Endodermal cell (in vitro differentiated cells): ENCODE data around the gene MRFAP1L1. TPM values are rescaled to one million over a fixed set of nuclear protein-coding genes. Genes with fewer than 3 reads are reported as not detected.

Experiments
- DNase-seq: peaks from one replicate; pipeline ENCODE4 v3.0.0-alpha.2; 2017
- H3K27ac ChIP-seq: 2 replicates; pipeline ENCODE4 v1.5.1; 2013; ENCODE audit warnings: mild to moderate bottlenecking, low read depth, low read length, moderate library complexity
- H3K27me3 ChIP-seq: 2 replicates; pipeline ENCODE4 v1.6.1; 2013; ENCODE audit warnings: mild to moderate bottlenecking, low read length, moderate library complexity; ENCODE audit not compliant: insufficient read depth, control insufficient read depth, poor library complexity, severe bottlenecking
- H3K36me3 ChIP-seq: 2 replicates; pipeline ENCODE4 v1.7.0; 2013; ENCODE audit warnings: mild to moderate bottlenecking, low read length, moderate library complexity; ENCODE audit not compliant: control insufficient read depth, insufficient read depth
- H3K4me1 ChIP-seq: one replicate; pipeline ENCODE4 v1.7.0; 2013; ENCODE audit warnings: low read length; ENCODE audit not compliant: control insufficient read depth, insufficient read depth
- H3K4me3 ChIP-seq: 2 replicates; pipeline ENCODE4 v1.5.1; 2013; ENCODE audit warnings: mild to moderate bottlenecking, low read length, moderate library complexity
- H3K9ac ChIP-seq: 2 replicates; pipeline ENCODE4 v1.6.1; 2013; ENCODE audit warnings: mild to moderate bottlenecking, low read length, moderate library complexity; ENCODE audit not compliant: poor library complexity, severe bottlenecking; ENCODE audit errors: extremely low read depth
- H3K9me3 ChIP-seq: 2 replicates; pipeline ENCODE4 v1.6.1; 2013; ENCODE audit warnings: mild to moderate bottlenecking, low read length, moderate library complexity; ENCODE audit not compliant: control insufficient read depth
- H3K27ac Mint-ChIP-seq: 2 replicates; pipeline ENCODE4 v1.8.0; 2020; ENCODE audit warnings: mixed read lengths
- H3K27me3 Mint-ChIP-seq: 2 replicates; pipeline ENCODE4 v1.8.0; 2021; ENCODE audit warnings: mild to moderate bottlenecking, mixed read lengths; ENCODE audit not compliant: insufficient read depth
- H3K36me3 Mint-ChIP-seq: 2 replicates; pipeline ENCODE4 v1.8.0; 2020; ENCODE audit warnings: low read depth, mixed read lengths
- H3K4me1 Mint-ChIP-seq: 2 replicates; pipeline ENCODE4 v1.8.0; 2020; ENCODE audit warnings: mixed read lengths
- H3K4me3 Mint-ChIP-seq: 2 replicates; pipeline ENCODE4 v1.8.0; 2020; ENCODE audit warnings: mild to moderate bottlenecking, moderate library complexity, mixed read lengths
- H3K9me3 Mint-ChIP-seq: 2 replicates; pipeline ENCODE4 v1.8.0; 2020; ENCODE audit warnings: mild to moderate bottlenecking, mixed read lengths
- whole genome bisulfite sequencing, 2 experiments: methylation state at CpG; one replicate each; pipeline versions ENCODE4 v1.1.5 to v1.1.7; 2013; ENCODE audit warnings: missing lambda C conversion rate in 2 of 2, mixed read lengths in 1 of 2; ENCODE audit not compliant: insufficient coverage in 1 of 2, insufficient read length in 1 of 2; 5-methylcytosine and 5-hydroxymethylcytosine counted together
- total RNA-seq, 2 donors: library from RNA; stranded (reverse); fragmentation: NEBNext Ultra II Directional in 1 of 2; extraction: Animal tissue kit (Norgen Biotek cat#: 25700) in 1 of 2; gene quantifications; 2 replicates in 1 of 2; 3 replicates in 1 of 2; pipeline ENCODE4 v1.2.1, GENCODE V29; 2021
- TF ChIP-seq, protein P1 (sequence below): fragments of 200-600 bp; sonication (generic); conservative IDR thresholded peaks from 2 replicates; pipeline ENCODE4 v1.5.0; 2021; ENCODE audit warnings: antibody characterized with exemption, mild to moderate bottlenecking

Gene MRFAP1L1
- total RNA-seq, 2 donors from 2014 or later, result 45.0 to 50.2 TPM

DNA sequence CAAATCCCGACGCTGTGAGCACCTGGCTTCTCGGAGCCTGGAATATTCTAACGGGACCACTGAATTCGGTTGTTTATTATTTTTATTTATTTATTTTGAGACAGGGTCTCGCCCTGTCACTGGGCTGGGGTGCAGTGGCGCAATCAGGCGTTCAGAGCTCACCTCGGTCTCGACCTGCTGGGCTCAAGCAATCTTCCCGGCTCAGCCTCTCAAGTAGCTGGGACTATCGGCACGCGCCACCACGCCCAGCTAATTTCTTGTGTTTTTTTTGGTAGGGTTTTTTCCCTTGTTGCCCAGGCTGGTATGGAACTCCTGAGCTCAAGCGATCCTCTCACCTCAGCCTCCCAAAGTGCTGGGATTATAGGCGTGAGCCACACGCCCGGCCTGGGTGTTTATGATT, 37.5 kb downstream of the MRFAP1L1 start:
- no peaks in the 10 kb centered on the region for H3K27me3 ChIP-seq
- H3K4me3 Mint-ChIP-seq, result no peak overlapping the region
- peaks cover 21% of the 10 kb centered on the region for H3K36me3 Mint-ChIP-seq
- H3K9ac ChIP-seq, result no peak overlapping the region
- H3K4me1 Mint-ChIP-seq, result peaks cover 22% of the 10 kb centered on the region
- TF ChIP-seq, protein P1, sequence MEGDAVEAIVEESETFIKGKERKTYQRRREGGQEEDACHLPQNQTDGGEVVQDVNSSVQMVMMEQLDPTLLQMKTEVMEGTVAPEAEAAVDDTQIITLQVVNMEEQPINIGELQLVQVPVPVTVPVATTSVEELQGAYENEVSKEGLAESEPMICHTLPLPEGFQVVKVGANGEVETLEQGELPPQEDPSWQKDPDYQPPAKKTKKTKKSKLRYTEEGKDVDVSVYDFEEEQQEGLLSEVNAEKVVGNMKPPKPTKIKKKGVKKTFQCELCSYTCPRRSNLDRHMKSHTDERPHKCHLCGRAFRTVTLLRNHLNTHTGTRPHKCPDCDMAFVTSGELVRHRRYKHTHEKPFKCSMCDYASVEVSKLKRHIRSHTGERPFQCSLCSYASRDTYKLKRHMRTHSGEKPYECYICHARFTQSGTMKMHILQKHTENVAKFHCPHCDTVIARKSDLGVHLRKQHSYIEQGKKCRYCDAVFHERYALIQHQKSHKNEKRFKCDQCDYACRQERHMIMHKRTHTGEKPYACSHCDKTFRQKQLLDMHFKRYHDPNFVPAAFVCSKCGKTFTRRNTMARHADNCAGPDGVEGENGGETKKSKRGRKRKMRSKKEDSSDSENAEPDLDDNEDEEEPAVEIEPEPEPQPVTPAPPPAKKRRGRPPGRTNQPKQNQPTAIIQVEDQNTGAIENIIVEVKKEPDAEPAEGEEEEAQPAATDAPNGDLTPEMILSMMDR, result no peak
- no peak overlapping the region for H3K27ac Mint-ChIP-seq
- H3K4me3 ChIP-seq, result no peak overlapping the region
- 96 to 100% methylated on average over 5 to 19 of the region's 19 CpGs for WGBS, 2 experiments
- no peak for DNase-seq
- peaks cover 6% of the 10 kb centered on the region for H3K27me3 Mint-ChIP-seq
- H3K9me3 Mint-ChIP-seq, result peaks cover 5% of the 10 kb centered on the region
- peaks cover 19% of the 10 kb centered on the region for H3K36me3 ChIP-seq
- no peak overlapping the region for H3K27ac ChIP-seq
- H3K9me3 ChIP-seq, result no peaks in the 10 kb centered on the region
- no peaks in the 10 kb centered on the region for H3K4me1 ChIP-seq

DNA sequence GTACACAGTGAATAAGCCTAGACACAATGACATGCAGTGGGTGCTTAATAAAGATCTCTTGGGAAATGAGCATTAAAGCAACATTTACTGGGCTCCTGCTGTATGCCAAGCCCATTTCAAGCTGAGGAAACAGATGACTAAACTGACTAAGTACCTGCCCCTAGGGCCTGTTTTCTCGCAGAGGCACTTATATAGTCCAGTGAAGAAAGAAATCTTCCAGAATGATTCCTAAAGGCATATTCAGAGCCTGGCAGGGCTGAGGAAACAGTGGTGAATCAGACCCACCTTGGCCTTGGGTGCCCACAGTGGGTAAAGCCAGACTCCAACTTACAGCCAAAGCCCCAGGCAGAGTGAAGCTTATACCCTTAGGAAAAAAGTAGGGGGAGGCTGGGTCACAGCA, 38.0 kb downstream of the MRFAP1L1 start:
- no peak overlapping the region for H3K4me3 Mint-ChIP-seq
- peaks cover 6% of the 10 kb centered on the region for H3K27me3 Mint-ChIP-seq

DNA sequence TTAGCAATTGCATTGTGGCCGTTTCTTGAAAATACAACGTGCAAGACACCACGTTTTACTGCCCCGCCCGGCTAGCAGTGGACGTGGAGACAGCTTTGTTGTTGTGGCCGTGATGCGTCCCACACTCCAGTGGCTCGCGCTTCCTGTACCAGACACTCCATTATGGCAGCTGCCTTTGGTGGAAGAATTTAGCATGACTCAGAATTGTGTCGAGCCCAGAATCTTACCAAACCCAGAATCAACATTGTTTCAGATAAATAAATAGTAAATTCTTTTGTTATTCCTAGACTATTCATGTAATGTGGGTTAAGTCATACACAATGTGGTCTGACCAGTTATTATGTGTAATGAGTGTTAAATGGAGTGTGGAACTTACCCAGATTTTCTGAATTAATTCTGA, 41.3 kb downstream of the MRFAP1L1 start:
- 87 to 89% methylated on average over 6 to 10 of the region's 11 CpGs for WGBS, 2 experiments
- TF ChIP-seq, protein P1, result no peak

More for the DNA sequence above, 38.0 kb downstream of the MRFAP1L1 start:
- Histone ChIP-seq H3K9ac (no peak overlapping the region), H3K27me3 (no peaks in the 10 kb centered on the region), H3K9me3 (no peaks in the 10 kb centered on the region), H3K4me1 (no peaks in the 10 kb centered on the region), H3K4me3 (no peak overlapping the region), H3K27ac (no peak overlapping the region), H3K36me3 (peaks cover 14% of the 10 kb centered on the region)
- Mint-ChIP-seq H3K9me3 (peaks cover 5% of the 10 kb centered on the region), H3K36me3 (peaks cover 16% of the 10 kb centered on the region), H3K27ac (no peak overlapping the region), H3K4me1 (peaks cover 18% of the 10 kb centered on the region)
- TF ChIP-seq, protein P1, result no peak
- DNase-seq, result no peak
- 87 to 100% methylated on average over 1 of the region's 1 CpG for WGBS, 2 experiments

More for the DNA sequence above, 41.3 kb downstream of the MRFAP1L1 start:
- Histone ChIP-seq H3K9ac (no peak overlapping the region), H3K36me3 (no peaks in the 10 kb centered on the region), H3K27ac (no peak overlapping the region), H3K27me3 (peaks cover 3% of the 10 kb centered on the region), H3K4me1 (no peaks in the 10 kb centered on the region), H3K4me3 (no peak overlapping the region), H3K9me3 (no peaks in the 10 kb centered on the region)
- no peak for DNase-seq
- Mint-ChIP-seq H3K9me3 (peaks cover 4% of the 10 kb centered on the region), H3K4me1 (no peaks in the 10 kb centered on the region), H3K36me3 (no peaks in the 10 kb centered on the region), H3K4me3 (no peak overlapping the region), H3K27me3 (peaks cover 3% of the 10 kb centered on the region), H3K27ac (no peak overlapping the region)
